Small intestine (tissue), 7 donors: Measurements from ENCODE around the gene IL17RB. TPM values are rescaled to one million over a fixed set of nuclear protein-coding genes. Genes with fewer than 3 reads are reported as not detected.

ENCODE experiments used
- DNase-seq, 2 donors: peaks; one replicate each; pipeline versions ENCODE4 v3.0.0 to v3.0.0-alpha.2; 2013
- FAIRE-seq: peaks from 2 replicates; lab custom pipeline; 2012; peaks lifted over from hg19 to GRCh38; lab: Jason Lieb, UNC
- H3K27ac ChIP-seq, 3 donors: one replicate each; pipeline ENCODE4 v1.5.1; 2013; ENCODE audit warnings: low read length in 2 of 3, mild to moderate bottlenecking in 2 of 3, control low read depth in 1 of 3, inconsistent platforms in 1 of 3, low read depth in 1 of 3, moderate library complexity in 1 of 3
- H3K27me3 ChIP-seq, 3 donors: one replicate each; pipeline ENCODE4 v1.6.1; 2013; ENCODE audit warnings: low read length in 3 of 3, inconsistent platforms in 1 of 3; ENCODE audit not compliant: control insufficient read depth in 3 of 3, insufficient read depth in 3 of 3
- H3K36me3 ChIP-seq, 3 donors: one replicate each; pipeline ENCODE4 v1.6.1; 2013; ENCODE audit warnings: low read length in 3 of 3, inconsistent platforms in 1 of 3, low read depth in 1 of 3, mild to moderate bottlenecking in 1 of 3, moderate library complexity in 1 of 3; ENCODE audit not compliant: control insufficient read depth in 3 of 3, insufficient read depth in 2 of 3
- H3K4me1 ChIP-seq, 3 donors: one replicate each; pipeline ENCODE4 v1.6.1; 2013; ENCODE audit warnings: low read length in 2 of 3, inconsistent platforms in 1 of 3, low read depth in 1 of 3, mild to moderate bottlenecking in 1 of 3, moderate library complexity in 1 of 3; ENCODE audit not compliant: control insufficient read depth in 3 of 3, insufficient read depth in 2 of 3
- H3K4me3 ChIP-seq, 3 donors: one replicate each; pipeline ENCODE4 v1.5.1; 2013; ENCODE audit warnings: low read length in 3 of 3, control low read depth in 1 of 3, inconsistent platforms in 1 of 3, low read depth in 1 of 3, mild to moderate bottlenecking in 1 of 3, moderate library complexity in 1 of 3
- H3K9me3 ChIP-seq, 2 donors: one replicate each; pipeline ENCODE4 v1.6.1; 2013; ENCODE audit warnings: low read depth in 1 of 2, low read length in 1 of 2; ENCODE audit not compliant: control insufficient read depth in 2 of 2, insufficient read depth in 1 of 2
- WGBS, 3 donors: extraction: QIAGEN DNeasy Blood & Tissue Kit; methylation state at CpG; one replicate each; pipeline ENCODE4 v1.1.7; 2013; 5-methylcytosine and 5-hydroxymethylcytosine counted together
- polyA plus RNA-seq, 4 donors: library from polyadenylated mRNA; stranded (reverse) in 3 of 4; unstranded in 1 of 4; fragments of 200-250 nt in 3 of 4; fragments of 120-200 nt in 1 of 4; gene quantifications; one replicate each; pipeline versions ENCODE4 v1.2.1 to v1.2.3, GENCODE V29; 2013
- donor health status: healthy with polysubstance abuse.
- donor health status: control.
- donor health status: control.
- donor health status: Bipolar disorder and iron deficiency.
- donor health status: healthy.

IL17RB gene
- polyA plus RNA-seq, 4 donors: 2.4 to 14.7 (median 9.8) TPM

DNA sequence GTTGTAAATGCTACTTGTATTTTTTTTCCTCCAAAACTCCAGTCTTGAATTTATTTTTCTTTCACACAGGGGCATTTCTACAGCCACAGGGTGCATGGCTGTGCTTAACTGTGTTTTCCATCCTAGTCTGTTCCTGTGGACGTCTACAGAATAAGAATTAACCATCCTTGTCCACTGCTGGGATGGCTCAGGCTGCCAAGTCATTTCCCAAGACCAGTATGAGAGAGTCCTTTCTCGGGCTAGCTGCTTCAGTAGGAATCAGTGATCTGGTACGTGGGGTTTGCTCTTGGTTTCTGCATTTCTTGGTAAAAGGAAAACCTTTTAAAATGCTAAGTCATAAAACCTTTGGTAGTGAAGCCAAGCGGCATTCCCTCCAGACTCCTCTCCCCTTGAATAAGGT, 29.9 kb upstream of the IL17RB start:
- Histone ChIP-seq H3K36me3 (peaks cover 0 to 79% (median 3%) of the 10 kb centered on the region in 3 donors), H3K27ac (no peak overlapping the region), H3K9me3 (no peaks in the 10 kb centered on the region), H3K27me3 (no peaks in the 10 kb centered on the region), H3K4me3 (no peak overlapping the region), H3K4me1 (peaks cover 0 to 5% (median 0%) of the 10 kb centered on the region in 3 donors)
- FAIRE-seq: no peak
- 69 to 81% (median 76%) methylated on average over 4 of the region's 4 CpGs for WGBS, 3 donors
- DNase-seq: no peak

DNA sequence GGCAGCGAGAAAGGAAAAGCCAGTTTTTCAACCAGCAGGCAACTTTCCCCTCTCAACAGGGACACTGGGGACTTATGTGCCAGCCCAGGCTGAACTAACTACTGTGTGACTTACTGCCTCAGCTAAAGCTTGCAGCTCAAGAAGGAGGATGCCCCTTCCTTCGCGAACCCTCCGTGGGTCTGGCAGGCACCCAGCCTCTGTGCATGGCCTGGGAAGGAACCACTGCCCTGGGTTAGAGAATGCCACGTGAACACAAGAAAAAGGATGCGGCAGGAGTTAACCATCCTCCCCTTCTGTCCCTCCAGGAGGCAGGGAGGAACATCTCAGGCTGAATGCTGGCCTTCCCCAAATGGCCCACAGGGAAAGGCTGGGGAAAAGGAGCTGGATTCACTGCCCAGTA, 29.2 kb upstream of the IL17RB start:
- DNase-seq (no peak), FAIRE-seq (no peak)
- Histone ChIP-seq H3K9me3 (no peaks in the 10 kb centered on the region), H3K4me3 (no peak overlapping the region), H3K4me1 (peaks cover 0 to 5% (median 0%) of the 10 kb centered on the region in 3 donors), H3K36me3 (peaks cover 0 to 82% (median 3%) of the 10 kb centered on the region in 3 donors), H3K27ac (no peak overlapping the region), H3K27me3 (no peaks in the 10 kb centered on the region)
- 86 to 89% (median 88%) methylated on average over 6 of the region's 6 CpGs for WGBS, 3 donors

DNA sequence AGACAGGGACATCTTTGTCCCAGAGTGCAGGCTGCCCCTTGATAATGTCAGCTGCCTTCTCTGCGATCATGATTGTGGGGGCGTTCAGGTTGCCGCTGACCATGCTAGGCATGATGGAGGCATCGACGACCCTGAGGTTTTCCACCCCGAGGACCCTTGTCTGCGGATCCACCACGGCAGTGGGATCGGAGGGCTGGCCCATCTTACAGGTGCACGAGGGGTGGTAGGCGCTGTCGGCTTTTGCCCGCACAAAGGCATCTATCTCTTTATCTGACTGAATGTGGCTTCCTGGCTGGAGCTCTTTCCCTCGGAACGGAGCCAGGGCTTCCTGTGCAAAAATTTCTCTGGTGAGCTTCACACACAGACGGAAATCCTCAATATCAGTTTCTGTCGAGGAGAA, 28.6 kb upstream of the IL17RB start:
- H3K27ac ChIP-seq: no peak overlapping the region
- peaks cover 0 to 85% (median 3%) of the 10 kb centered on the region in 3 donors for H3K36me3 ChIP-seq
- no peak for DNase-seq
- H3K4me3 ChIP-seq: no peak overlapping the region
- no peaks in the 10 kb centered on the region for H3K9me3 ChIP-seq
- FAIRE-seq: no peak
- 77 to 87% (median 80%) methylated on average over 17 of the region's 17 CpGs for WGBS, 3 donors
- H3K27me3 ChIP-seq: no peaks in the 10 kb centered on the region
- H3K4me1 ChIP-seq: peaks cover 0 to 5% (median 0%) of the 10 kb centered on the region in 3 donors

DNA sequence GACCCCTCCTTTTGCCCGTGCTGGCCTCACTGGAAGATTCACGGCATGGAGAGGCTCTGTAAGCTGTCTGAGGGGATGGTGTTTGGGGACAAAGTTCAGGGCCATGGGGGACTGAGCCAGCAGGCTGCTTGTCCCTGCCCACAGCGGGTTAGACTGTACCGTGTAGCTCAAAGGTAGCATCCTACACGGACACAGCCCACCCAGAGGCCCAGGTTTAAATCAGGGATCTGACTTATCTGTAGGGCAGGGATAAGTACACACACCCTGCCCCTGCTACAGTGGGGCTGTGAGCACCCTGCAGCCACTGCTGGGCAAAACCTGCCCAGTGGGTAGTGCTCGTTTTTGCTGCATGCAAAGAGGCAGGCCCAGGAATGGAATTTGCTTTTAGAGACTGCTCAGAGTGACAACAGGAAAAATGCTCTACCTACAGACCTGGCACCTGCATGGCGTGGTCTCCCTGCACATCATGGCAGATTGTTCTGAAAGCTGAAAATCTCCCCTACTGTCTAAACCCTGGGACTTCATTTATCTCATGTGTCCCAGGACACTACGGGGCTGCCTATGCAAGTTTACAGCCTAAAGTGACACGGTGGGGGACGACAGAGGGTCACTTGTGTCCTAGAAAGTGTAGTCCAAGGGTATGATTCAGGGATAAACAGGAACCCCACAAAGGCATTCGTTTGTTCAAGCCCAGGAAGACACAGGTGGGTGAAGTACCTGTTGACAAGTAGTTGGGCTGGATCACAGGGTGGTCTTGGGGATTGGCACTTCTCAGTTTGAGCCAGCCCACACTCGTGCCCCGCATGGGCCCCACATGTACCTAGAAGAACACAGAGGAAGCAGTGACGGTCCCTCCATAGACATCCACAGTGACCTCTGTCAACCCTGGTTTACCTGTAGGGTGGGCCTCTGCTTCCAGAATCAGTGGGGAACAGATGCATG, 27.9 kb upstream of the IL17RB start:
- H3K27ac ChIP-seq: no peak overlapping the region
- FAIRE-seq: no peak
- no peaks in the 10 kb centered on the region for H3K27me3 ChIP-seq
- no peak for DNase-seq
- peaks cover 0 to 5% (median 0%) of the 10 kb centered on the region in 3 donors for H3K4me1 ChIP-seq
- H3K9me3 ChIP-seq: no peaks in the 10 kb centered on the region
- 67 to 75% (median 67%) methylated on average over 14 of the region's 14 CpGs for WGBS, 3 donors
- H3K36me3 ChIP-seq: peaks cover 0 to 88% (median 3%) of the 10 kb centered on the region in 3 donors
- no peak overlapping the region for H3K4me3 ChIP-seq

DNA sequence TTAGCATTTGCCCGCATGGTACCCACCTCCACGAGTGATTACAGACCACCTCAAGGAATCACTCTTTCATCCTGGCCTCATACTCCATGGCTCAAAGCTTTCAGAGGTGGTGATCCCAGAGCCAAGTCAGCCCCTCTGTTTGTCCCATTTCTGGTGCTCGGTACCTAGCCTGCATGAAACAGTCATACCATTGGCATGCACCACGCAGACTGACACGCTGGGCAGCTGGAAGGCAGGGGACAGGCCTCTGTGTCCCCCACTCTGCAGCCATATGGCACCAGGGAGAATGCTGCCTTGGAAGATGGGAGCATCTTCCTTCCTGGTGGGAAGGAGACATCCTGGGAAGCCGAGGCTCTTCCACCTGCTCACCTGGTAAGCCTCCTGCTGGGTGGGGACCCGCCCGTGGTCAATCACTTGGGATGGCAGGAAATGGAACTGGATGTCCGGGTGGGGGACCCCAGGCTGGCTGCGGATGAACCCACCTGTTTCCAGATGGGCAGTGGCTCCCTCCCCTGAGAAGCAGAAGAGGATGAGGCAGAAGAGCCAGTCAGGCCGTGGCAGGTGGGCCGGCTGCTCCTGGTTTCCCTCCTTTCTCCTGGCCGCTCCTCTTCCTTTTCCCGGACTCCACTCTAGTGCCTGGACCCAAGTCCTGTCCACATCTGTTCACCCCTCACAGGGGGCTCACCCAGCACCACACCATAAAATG, 27.1 kb upstream of the IL17RB start:
- H3K27ac ChIP-seq: no peak overlapping the region
- H3K9me3 ChIP-seq: no peaks in the 10 kb centered on the region
- H3K4me1 ChIP-seq: peaks cover 0 to 5% (median 0%) of the 10 kb centered on the region in 3 donors
- no peak for FAIRE-seq
- no peak overlapping the region for H3K4me3 ChIP-seq
- H3K36me3 ChIP-seq: peaks cover 0 to 90% (median 3%) of the 10 kb centered on the region in 3 donors
- no peaks in the 10 kb centered on the region for H3K27me3 ChIP-seq
- 89 to 92% (median 89%) methylated on average over 14 of the region's 14 CpGs for WGBS, 3 donors
- no peak for DNase-seq

DNA sequence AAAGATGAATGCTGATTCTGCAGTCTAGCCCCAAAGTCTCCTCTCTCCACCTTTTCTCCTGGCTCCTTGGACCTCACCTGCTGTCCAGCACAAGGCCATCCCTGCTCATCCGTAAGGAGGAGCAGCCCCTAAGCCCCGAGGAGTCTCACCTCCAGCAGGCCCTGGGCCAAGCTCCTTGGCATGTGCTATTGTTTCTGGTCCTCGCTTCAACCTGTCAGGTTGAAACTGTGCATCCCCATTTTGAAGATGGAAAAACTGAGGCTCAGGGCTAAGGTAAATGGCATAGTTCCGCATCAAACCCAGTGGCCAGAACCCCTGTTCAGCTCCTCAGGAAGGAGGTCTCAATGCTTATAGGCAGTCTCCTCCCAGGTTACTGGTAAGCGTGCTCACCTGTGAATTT, 26.3 kb upstream of the IL17RB start:
- FAIRE-seq: no peak
- DNase-seq: no peak

DNA sequence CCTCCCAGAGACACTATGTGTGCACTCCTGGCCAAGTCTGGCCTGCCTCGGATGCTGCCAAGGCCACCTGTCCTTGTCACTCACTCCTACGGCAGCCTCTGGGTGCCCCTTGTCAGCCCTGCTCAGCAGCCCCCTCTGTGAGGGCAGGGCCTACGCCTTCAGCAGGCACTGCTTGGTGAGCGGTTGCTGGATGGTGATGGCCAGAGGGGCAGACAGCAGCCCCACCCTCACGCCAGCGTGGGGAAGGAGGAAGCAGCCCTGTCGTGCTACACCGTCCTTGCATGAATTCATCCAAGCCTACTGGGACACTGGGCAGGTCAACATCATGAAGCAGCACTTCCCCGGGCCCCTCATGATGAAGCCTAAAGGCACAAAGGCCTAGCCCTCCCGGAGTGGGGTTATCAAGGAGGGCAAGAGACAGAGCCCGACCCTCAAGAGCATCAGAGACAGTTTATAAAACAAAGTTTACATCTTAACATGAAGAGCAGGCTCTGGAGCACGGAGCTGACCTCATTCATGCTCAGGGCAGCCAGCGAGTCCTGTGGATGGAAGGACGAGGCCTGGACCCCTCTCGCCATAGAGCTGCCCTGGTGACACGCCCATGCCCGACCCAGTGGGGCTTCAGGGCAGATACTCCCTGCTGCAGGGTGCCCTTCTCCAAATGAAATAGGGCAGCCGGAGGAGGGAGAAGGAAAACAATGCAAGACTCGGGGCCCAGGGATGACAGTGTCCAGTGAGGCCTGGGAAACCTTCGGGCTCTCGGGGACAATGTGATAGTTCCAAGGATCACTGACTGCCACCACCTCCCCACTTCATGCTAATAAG, 25.4 kb upstream of the IL17RB start:
- peaks cover 0 to 11% (median 0%) of the 10 kb centered on the region in 3 donors for H3K4me1 ChIP-seq
- 79 to 81% (median 81%) methylated on average over 21 of the region's 21 CpGs for WGBS, 3 donors
- DNase-seq (no peak), FAIRE-seq (no peak)
- no peak overlapping the region for H3K27ac ChIP-seq
- no peaks in the 10 kb centered on the region for H3K27me3 ChIP-seq
- H3K4me3 ChIP-seq: no peak overlapping the region
- no peaks in the 10 kb centered on the region for H3K9me3 ChIP-seq
- H3K36me3 ChIP-seq: peaks cover 0 to 79% (median 3%) of the 10 kb centered on the region in 3 donors

More for the DNA sequence above, 26.3 kb upstream of the IL17RB start:
- no peak overlapping the region for H3K4me3 ChIP-seq
- H3K4me1 ChIP-seq: peaks cover 0 to 10% (median 0%) of the 10 kb centered on the region in 3 donors
- no peak overlapping the region for H3K27ac ChIP-seq
- WGBS, 3 donors: 82 to 89% (median 85%) methylated on average over 5 of the region's 5 CpGs
- H3K9me3 ChIP-seq: no peaks in the 10 kb centered on the region
- peaks cover 0 to 86% (median 3%) of the 10 kb centered on the region in 3 donors for H3K36me3 ChIP-seq
- no peaks in the 10 kb centered on the region for H3K27me3 ChIP-seq
